Measurements from ENCODE around the gene PLOD2.

DNA sequence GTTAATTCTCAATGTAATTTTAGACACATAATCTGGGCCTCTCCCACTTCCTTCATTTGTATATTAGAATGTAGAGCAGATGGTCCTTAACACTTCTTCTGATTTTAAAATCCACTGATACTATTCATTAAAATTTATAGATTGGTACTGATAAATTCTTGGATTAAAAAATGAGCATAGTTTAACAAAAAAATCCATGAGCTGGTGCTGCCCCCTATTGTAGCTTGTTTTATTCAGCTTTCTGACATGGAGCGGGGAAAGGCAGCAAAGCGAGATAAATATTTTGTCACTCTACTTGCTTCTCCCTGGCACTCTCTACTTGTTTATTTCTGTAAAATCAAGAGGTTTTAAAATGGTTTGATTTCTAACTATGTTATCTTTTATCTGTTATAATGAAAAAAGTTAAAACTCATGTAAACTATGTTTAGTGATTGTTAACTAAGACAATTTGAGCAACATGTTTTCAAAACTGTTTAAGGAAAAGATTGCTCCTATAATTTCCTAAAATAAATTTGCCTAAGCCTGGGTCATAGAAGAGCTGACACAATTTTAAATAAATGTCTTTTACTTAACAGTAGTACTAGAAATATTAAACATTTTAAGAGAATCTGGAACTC is 26.5 kb upstream of the PLOD2 start:
- TF ChIP-seq, protein P1, sequence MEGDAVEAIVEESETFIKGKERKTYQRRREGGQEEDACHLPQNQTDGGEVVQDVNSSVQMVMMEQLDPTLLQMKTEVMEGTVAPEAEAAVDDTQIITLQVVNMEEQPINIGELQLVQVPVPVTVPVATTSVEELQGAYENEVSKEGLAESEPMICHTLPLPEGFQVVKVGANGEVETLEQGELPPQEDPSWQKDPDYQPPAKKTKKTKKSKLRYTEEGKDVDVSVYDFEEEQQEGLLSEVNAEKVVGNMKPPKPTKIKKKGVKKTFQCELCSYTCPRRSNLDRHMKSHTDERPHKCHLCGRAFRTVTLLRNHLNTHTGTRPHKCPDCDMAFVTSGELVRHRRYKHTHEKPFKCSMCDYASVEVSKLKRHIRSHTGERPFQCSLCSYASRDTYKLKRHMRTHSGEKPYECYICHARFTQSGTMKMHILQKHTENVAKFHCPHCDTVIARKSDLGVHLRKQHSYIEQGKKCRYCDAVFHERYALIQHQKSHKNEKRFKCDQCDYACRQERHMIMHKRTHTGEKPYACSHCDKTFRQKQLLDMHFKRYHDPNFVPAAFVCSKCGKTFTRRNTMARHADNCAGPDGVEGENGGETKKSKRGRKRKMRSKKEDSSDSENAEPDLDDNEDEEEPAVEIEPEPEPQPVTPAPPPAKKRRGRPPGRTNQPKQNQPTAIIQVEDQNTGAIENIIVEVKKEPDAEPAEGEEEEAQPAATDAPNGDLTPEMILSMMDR (IDR thresholded peaks at IDR 0.05; ENCODE audit: insufficient read depth, low read depth, low read length): peak; percentile 73
- no peak for TF ChIP-seq EZH2 (IDR thresholded peaks at IDR 0.05; ENCODE audit: insufficient read depth, low read length)

All from astrocyte (in vitro differentiated cells and primary cell).